IPS-15b (cell line): ENCODE results near the gene MAGI1.
"Not testable (repeated sequence)": the region's sequence is repeated elsewhere in the genome, so short reads cannot be mapped to it uniquely, and the experiment has no call there.

Experiments used
- H3K27me3 ChIP-seq: one replicate; pipeline ENCODE4 v1.6.1; 2013; ENCODE audit warnings: low read length; ENCODE audit not compliant: control insufficient read depth, insufficient read depth
- H3K36me3 ChIP-seq: one replicate; pipeline ENCODE4 v1.6.1; 2013; ENCODE audit warnings: low read length; ENCODE audit not compliant: control insufficient read depth, insufficient read depth
- H3K4me1 ChIP-seq: one replicate; pipeline ENCODE4 v1.6.1; 2013; ENCODE audit warnings: mild to moderate bottlenecking, low read length; ENCODE audit not compliant: control insufficient read depth, insufficient read depth
- H3K4me3 ChIP-seq: one replicate; pipeline ENCODE4 v1.5.1; 2013; ENCODE audit warnings: low read depth, low read length
- H3K9ac ChIP-seq: one replicate; pipeline ENCODE4 v1.6.1; 2013; ENCODE audit warnings: low read depth, mild to moderate bottlenecking, low read length
- H3K9me3 ChIP-seq: one replicate; pipeline ENCODE4 v1.6.1; 2013; ENCODE audit warnings: mild to moderate bottlenecking, low read length; ENCODE audit not compliant: control insufficient read depth, insufficient read depth

Gene MAGI1

GRCh38 chr3:65578861-65579260, 459.9 kb downstream of the MAGI1 start:
- peaks cover 2% of the 10 kb centered on the region for H3K4me1 ChIP-seq
- H3K36me3 ChIP-seq, result no peaks in the 10 kb centered on the region
- no peak overlapping the region for H3K9ac ChIP-seq
- no peaks in the 10 kb centered on the region for H3K27me3 ChIP-seq
- no peaks in the 10 kb centered on the region for H3K9me3 ChIP-seq
- H3K4me3 ChIP-seq, result no peak overlapping the region

- peaks cover 2% of the 10 kb centered on the region for H3K4me1 ChIP-seq
- no peaks in the 10 kb centered on the region for H3K36me3 ChIP-seq
- no peak overlapping the region for H3K9ac ChIP-seq
- no peaks in the 10 kb centered on the region for H3K9me3 ChIP-seq
- H3K4me3 ChIP-seq, result no peak overlapping the region
- no peaks in the 10 kb centered on the region for H3K27me3 ChIP-seq
Measured at GRCh38 chr3:65577843-65578430, 460.8 kb downstream of the MAGI1 start.

- Histone ChIP-seq H3K9me3 (no peaks in the 10 kb centered on the region), H3K27me3 (no peaks in the 10 kb centered on the region), H3K4me3 (no peak overlapping the region), H3K4me1 (peaks cover 4% of the 10 kb centered on the region), H3K9ac (no peak overlapping the region), H3K36me3 (no peaks in the 10 kb centered on the region)
Measured at GRCh38 chr3:65576966-65577365, 461.8 kb downstream of the MAGI1 start.

- Histone ChIP-seq H3K36me3 (no peaks in the 10 kb centered on the region), H3K27me3 (no peaks in the 10 kb centered on the region), H3K9me3 (no peaks in the 10 kb centered on the region), H3K4me1 (peaks cover 4% of the 10 kb centered on the region), H3K9ac (no peak overlapping the region), H3K4me3 (no peak overlapping the region)
Measured at GRCh38 chr3:65576228-65576627, 462.5 kb downstream of the MAGI1 start.

GRCh38 chr3:65575376-65575840, 463.3 kb downstream of the MAGI1 start:
- Histone ChIP-seq H3K9ac (no peak overlapping the region), H3K9me3 (no peaks in the 10 kb centered on the region), H3K4me3 (no peak overlapping the region), H3K36me3 (no peaks in the 10 kb centered on the region), H3K27me3 (no peaks in the 10 kb centered on the region), H3K4me1 (peaks cover 4% of the 10 kb centered on the region)

- peaks cover 4% of the 10 kb centered on the region for H3K4me1 ChIP-seq
Measured at GRCh38 chr3:65573548-65574116, 465.1 kb downstream of the MAGI1 start.

GRCh38 chr3:65572175-65572777, 466.4 kb downstream of the MAGI1 start:
- no peaks in the 10 kb centered on the region for H3K9me3 ChIP-seq
- no peak overlapping the region for H3K4me3 ChIP-seq
- H3K9ac ChIP-seq, result no peak overlapping the region
- H3K4me1 ChIP-seq, result peaks cover 4% of the 10 kb centered on the region
- no peaks in the 10 kb centered on the region for H3K27me3 ChIP-seq
- no peaks in the 10 kb centered on the region for H3K36me3 ChIP-seq

More at GRCh38 chr3:65573548-65574116, 465.1 kb downstream of the MAGI1 start:
- no peak overlapping the region for H3K4me3 ChIP-seq
- H3K36me3 ChIP-seq, result no peaks in the 10 kb centered on the region
- no peaks in the 10 kb centered on the region for H3K27me3 ChIP-seq
- H3K9ac ChIP-seq, result no peak overlapping the region
- no peaks in the 10 kb centered on the region for H3K9me3 ChIP-seq

- H3K27me3 ChIP-seq, result no peaks in the 10 kb centered on the region
- H3K9ac ChIP-seq, result no peak overlapping the region
- H3K36me3 ChIP-seq, result no peaks in the 10 kb centered on the region
- no peaks in the 10 kb centered on the region for H3K9me3 ChIP-seq
- H3K4me3 ChIP-seq, result no peak overlapping the region
- H3K4me1 ChIP-seq, result peaks cover 4% of the 10 kb centered on the region
Measured at GRCh38 chr3:65569845-65570405, 468.8 kb downstream of the MAGI1 start.

- no peak overlapping the region for H3K4me3 ChIP-seq
- H3K9me3 ChIP-seq, result no peaks in the 10 kb centered on the region
- peaks cover 4% of the 10 kb centered on the region for H3K4me1 ChIP-seq
- no peaks in the 10 kb centered on the region for H3K36me3 ChIP-seq
- H3K9ac ChIP-seq, result no peak overlapping the region
- no peaks in the 10 kb centered on the region for H3K27me3 ChIP-seq
Measured at GRCh38 chr3:65569129-65569528, 469.6 kb downstream of the MAGI1 start.

GRCh38 chr3:65568497-65568896, 470.2 kb downstream of the MAGI1 start:
- no peak overlapping the region for H3K4me3 ChIP-seq
- no peak overlapping the region for H3K9ac ChIP-seq
- no peaks in the 10 kb centered on the region for H3K9me3 ChIP-seq
- no peaks in the 10 kb centered on the region for H3K27me3 ChIP-seq
- H3K36me3 ChIP-seq, result no peaks in the 10 kb centered on the region
- H3K4me1 ChIP-seq, result peaks cover 4% of the 10 kb centered on the region

GRCh38 chr3:65565744-65566143, 473.0 kb downstream of the MAGI1 start:
- H3K4me1 ChIP-seq, H3K36me3 ChIP-seq, H3K4me3 ChIP-seq, H3K27me3 ChIP-seq, H3K9ac ChIP-seq, H3K9me3 ChIP-seq: not testable (repeated sequence)

GRCh38 chr3:65564483-65564882, 474.2 kb downstream of the MAGI1 start:
- Histone ChIP-seq H3K27me3 (no peaks in the 10 kb centered on the region), H3K9ac (no peak overlapping the region), H3K36me3 (no peaks in the 10 kb centered on the region), H3K4me1 (no peaks in the 10 kb centered on the region), H3K4me3 (no peak overlapping the region), H3K9me3 (no peaks in the 10 kb centered on the region)
